H1 (cell line): ENCODE measurements around the gene RSKR. TPM values are rescaled to one million over a fixed set of nuclear protein-coding genes. Genes with fewer than 3 reads are reported as not detected.
A peak's percentile ranks its signal among the peaks of the same experiment; 100 is the strongest.

ENCODE experiments used
- ATF2 ChIP-seq: IDR thresholded peaks from 2 replicates; pipeline ENCODE4 v1.6.1; 2012; ENCODE audit warnings: low read length, inconsistent platforms
- BCL11A ChIP-seq, 2 experiments: IDR thresholded peaks; one replicate each; pipeline ENCODE4 v1.6.1; 2011; ENCODE audit warnings: low read depth in 2 of 2, low read length in 2 of 2, mild to moderate bottlenecking in 2 of 2
- BRCA1 ChIP-seq: IDR thresholded peaks from 2 replicates; pipeline ENCODE4 v1.6.1; 2012; ENCODE audit warnings: low read depth, low read length, improper control_type of control experiment
- GABPA ChIP-seq: IDR thresholded peaks from 2 replicates; pipeline ENCODE4 v1.6.1; 2011; ENCODE audit warnings: mild to moderate bottlenecking, low read length, moderate library complexity, borderline replicate concordance; ENCODE audit not compliant: insufficient read depth
- HDAC2 ChIP-seq, 2 experiments: fragments of 300-600 bp in 1 of 2; sonication (generic) in 1 of 2; IDR thresholded peaks; 2 replicates each; pipeline ENCODE4 v1.6.1; 2011 to 2012; ENCODE audit warnings: low read depth in 2 of 2, low read length in 2 of 2, mild to moderate bottlenecking in 2 of 2, moderate library complexity in 2 of 2, borderline replicate concordance in 1 of 2, inconsistent platforms in 1 of 2
- JUN ChIP-seq: IDR thresholded peaks from 2 replicates; pipeline ENCODE4 v1.6.1; 2011; ENCODE audit warnings: low read depth, mild to moderate bottlenecking, improper control_type of control experiment, low read length
- KDM4A ChIP-seq: IDR thresholded peaks from one replicate; pipeline ENCODE4 v1.7.1; 2012; ENCODE audit warnings: low read depth, mild to moderate bottlenecking, moderate library complexity, low read length, inconsistent platforms; ENCODE audit not compliant: severe bottlenecking
- KDM5A ChIP-seq: fragments of 200-600 bp; IDR thresholded peaks from 2 replicates; pipeline ENCODE4 v1.7.1; 2012; ENCODE audit warnings: mild to moderate bottlenecking, low read length, inconsistent platforms, mixed read lengths
- MAFK ChIP-seq: IDR thresholded peaks from 2 replicates; pipeline ENCODE4 v1.6.1; 2012; ENCODE audit warnings: low read depth, mild to moderate bottlenecking, improper control_type of control experiment, low read length
- MAX ChIP-seq: IDR thresholded peaks from 2 replicates; pipeline ENCODE4 v1.6.1; 2012; ENCODE audit warnings: inconsistent platforms
- POLR2A ChIP-seq, 2 experiments: IDR thresholded peaks; 1 replicate in 1 of 2; 2 replicates in 1 of 2; pipeline ENCODE4 v1.6.1; 2011; ENCODE audit warnings: low read depth in 2 of 2, low read length in 2 of 2, mild to moderate bottlenecking in 2 of 2; ENCODE audit errors: control extremely low read depth in 1 of 2
- POLR2AphosphoS5 ChIP-seq: IDR thresholded peaks from 2 replicates; pipeline ENCODE4 v1.6.1; 2011; ENCODE audit warnings: low read depth, low read length
- RBBP5 ChIP-seq: IDR thresholded peaks from 2 replicates; pipeline ENCODE4 v1.7.1; 2012; ENCODE audit warnings: low read depth, mild to moderate bottlenecking, inconsistent platforms, low read length, moderate library complexity, borderline replicate concordance
- polyA plus RNA-seq, 7 experiments: library from polyadenylated mRNA; depleted of rRNA in 3 of 7; stranded (reverse) in 5 of 7; unstranded in 2 of 7; fragments of >200 nt in 5 of 7; fragments of 200-250 nt in 2 of 7; gene quantifications; 1 replicate in 5 of 7; 2 replicates in 1 of 7; 4 replicates in 1 of 7; pipeline versions ENCODE4 v1.2.1 to v1.2.3, GENCODE V29; 2011 to 2013; ENCODE audit warnings: missing spikeins in 2 of 7, mixed read lengths in 2 of 7
- total RNA-seq: library from RNA; stranded (reverse); fragmentation: NEBNext Ultra II Directional; extraction: Animal tissue kit (Norgen Biotek cat#: 25700); gene quantifications from 2 replicates; pipeline ENCODE4 v1.2.1, GENCODE V29; 2021

The RSKR gene
- total and polyA plus RNA-seq, 2 of the 8 experiments (the other 6 are each of a cell fraction or from before 2014, with no cell fraction given): 24.1 to 28.5 TPM

DNA sequence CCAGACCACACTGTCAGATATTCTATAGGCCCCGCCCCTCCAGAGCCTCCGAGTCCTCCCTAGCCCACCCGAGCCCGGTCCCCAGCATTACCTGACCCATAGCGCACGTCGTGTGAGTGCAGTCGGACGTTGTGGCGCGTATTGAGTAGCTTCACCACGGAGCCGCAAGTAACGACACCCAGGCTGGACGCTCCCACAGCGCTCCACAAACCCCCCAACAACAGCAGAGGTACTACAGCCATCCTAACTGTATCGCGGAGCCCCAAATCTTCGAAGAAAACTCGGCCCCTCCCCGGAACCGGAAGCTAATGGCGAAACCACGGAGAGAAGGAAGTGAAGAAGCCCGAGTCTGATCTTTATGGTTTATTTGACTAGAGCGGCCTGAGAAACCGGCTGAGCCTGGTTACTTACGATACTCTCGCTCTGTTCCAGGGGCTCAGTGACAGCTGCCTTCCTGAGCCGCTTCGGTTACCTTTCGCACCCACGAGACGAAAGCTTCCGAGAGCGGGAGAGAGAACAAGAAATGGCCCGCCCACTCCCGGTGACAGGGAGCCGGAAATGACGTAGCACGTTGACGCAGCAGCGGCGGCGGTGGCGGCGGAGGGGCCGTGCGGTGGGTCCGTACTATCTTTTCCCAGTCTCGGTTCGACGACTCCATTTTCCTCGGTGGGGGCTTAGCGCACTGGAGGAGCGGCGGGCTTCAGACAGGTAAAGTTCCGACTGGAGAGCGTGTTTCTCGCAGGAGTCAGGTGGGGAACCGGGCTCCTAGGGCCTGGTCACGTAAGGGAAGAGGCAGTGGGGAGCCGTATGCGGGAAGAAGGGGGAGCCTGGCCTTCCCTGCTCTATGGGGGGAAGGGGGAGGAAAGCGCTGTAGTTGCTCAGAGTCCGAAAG, 47.9 kb upstream of the RSKR start, which contains the start of the genes SDF2 and SUPT6H (continued):
- no peak for TF ChIP-seq BRCA1
- 0 out of 4 replicates have a peak, but pooled peaks have one; percentile 11 to 86 for TF ChIP-seq HDAC2 (IDR thresholded peaks at IDR 0.05; ENCODE audit: borderline replicate concordance in 1 of 2, low read depth in 2 of 2, low read length in 2 of 2)
- peak; percentile 48; the same call in 1 of the 2 replicates for TF ChIP-seq MAX
- peak; percentile 79 for TF ChIP-seq POLR2AphosphoS5
- no peak for TF ChIP-seq JUN
- TF ChIP-seq MAFK: no peak
- peak; percentile 86 for TF ChIP-seq KDM4A
- TF ChIP-seq BCL11A (IDR thresholded peaks at IDR 0.05; ENCODE audit: low read depth in 2 of 2, low read length in 2 of 2): no peak
- peak; percentile 75 to 76; a peak in 2 of 3 replicates for TF ChIP-seq POLR2A (IDR thresholded peaks at IDR 0.05; ENCODE audit: control extremely low read depth in 1 of 2, low read depth in 2 of 2, low read length in 2 of 2)
- peak; percentile 82 for TF ChIP-seq RBBP5
- no peak; the same call in 1 of the 2 replicates for TF ChIP-seq ATF2
- TF ChIP-seq GABPA: peak; percentile 81; the same call in 1 of the 2 replicates
- TF ChIP-seq KDM5A: peak; percentile 56; the same call in 1 of the 2 replicates
